Measurements from ENCODE around the gene KAZN.

Gene KAZN

DNA sequence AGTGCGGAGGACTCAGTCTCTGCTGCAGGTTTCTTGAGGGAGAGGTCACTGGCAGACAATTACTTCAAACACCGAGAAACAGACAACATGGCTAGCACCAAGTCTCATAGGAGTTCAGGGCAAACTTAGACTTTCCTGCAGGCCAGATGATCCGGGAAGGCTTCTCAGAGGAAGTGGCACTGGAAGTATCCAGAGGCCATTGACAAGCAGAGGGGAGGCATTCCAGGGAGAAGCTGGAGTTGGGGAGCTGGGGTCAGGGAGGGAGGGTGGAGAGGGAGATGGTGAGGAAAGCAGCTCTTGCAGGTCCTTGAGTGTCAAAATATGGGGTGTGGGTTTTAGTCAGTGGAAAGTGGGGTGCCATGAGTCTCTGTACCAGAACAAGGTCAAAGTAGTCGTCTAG lies 147.9 kb downstream of the KAZN start:
- no peak for DNase-seq

- DNase-seq: no peak
Measured at GRCh38 chr1:14748151-14748550, 149.7 kb downstream of the KAZN start.

DNA sequence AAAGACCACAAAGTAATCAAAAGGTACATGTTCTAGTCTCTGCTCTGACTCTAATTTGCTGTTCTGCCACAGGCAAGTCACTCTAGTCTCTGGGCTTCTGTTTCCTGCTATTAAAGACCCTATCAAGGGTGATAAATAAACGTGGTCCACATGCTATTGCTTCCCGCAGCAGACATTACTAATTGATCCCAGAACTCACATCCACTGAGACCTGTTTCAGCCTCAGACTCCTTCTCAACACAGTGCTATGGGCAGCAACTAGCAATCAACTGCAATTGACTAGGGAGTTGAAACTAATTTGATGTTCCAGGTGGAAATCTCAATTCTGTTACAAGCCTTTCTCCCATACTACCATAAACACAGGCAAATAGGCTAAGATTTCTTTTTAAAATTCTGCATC lies 150.5 kb downstream of the KAZN start:
- DNase-seq: no peak

- no peak for DNase-seq
Measured at GRCh38 chr1:14750490-14750889, 152.0 kb downstream of the KAZN start.

DNA sequence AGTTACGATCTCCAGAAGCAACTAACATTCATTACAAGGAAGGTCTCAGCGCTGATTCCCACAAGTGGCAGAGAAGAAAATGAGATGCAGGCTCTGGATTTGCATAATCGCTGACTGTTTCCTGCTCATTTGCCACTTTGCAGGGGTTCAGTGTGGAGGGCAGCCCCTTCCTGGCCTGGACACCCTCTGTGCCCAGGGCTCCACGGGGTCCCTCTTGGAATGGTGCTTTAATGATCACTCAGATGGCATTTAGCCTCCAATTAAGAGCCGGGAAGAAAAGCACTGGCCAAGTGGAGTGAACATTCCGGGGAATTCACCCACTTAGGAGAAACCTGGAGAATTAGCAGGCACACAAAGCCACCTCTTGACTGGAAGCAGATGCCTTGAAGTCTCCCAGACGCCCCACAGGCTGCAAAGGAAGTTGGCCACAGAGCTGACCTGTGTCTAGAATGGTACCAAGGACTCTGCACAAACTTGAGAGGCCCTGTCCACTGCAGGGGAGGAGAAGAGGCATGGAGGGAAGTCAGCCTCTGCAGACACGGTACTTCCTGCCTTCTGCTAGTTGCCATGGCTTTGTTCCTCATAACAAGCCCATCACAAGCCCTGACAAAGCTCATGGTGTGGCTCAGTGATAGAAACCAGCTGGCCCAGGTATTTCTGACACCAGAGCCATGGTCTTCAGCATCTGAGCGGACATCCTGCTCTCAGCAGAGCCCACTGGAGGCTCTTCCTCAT lies 157.2 kb downstream of the KAZN start:
- DNase-seq: no peak

GRCh38 chr1:14756589-14757285 lies 158.3 kb downstream of the KAZN start:
- DNase-seq: no peak

GRCh38 chr1:14757286-14757625 lies 158.8 kb downstream of the KAZN start:
- no peak for DNase-seq

DNA sequence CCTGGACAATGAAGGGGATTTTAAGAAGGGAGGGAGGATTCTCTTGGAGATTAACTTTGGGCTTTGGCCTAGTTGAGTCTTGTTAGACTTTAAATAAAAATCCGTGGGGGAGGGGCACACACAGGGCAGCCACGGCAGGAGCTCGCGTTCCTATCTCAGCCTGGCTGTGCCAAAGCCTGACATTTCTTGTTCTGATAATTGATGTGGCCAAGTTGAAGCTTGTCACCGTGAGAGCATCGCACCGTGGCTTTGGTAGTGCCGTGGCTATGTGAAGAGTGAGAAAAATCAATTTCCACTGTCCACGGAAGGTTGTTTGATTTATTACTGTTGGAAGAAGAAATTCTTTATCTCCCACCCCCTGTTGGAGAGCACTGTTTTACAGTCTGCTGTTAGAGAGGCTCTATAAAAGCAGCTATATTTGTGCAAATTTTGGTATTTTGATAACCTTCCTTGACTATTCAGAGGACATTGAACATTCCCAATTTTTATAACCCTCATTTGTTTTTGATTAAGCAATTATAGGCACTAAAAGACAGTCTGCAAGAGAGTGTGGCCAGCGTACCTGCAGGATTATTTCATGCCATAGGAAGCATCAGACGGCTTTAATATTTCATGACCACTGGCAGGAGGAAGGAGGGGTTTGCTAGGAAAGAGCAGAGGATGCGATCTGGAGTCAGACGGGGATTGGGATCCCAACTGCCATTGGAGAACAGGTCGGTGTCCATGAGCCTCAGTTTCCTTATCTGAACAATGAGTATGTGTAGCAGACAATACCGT lies 160.7 kb downstream of the KAZN start:
- DNase-seq: no peak

DNA sequence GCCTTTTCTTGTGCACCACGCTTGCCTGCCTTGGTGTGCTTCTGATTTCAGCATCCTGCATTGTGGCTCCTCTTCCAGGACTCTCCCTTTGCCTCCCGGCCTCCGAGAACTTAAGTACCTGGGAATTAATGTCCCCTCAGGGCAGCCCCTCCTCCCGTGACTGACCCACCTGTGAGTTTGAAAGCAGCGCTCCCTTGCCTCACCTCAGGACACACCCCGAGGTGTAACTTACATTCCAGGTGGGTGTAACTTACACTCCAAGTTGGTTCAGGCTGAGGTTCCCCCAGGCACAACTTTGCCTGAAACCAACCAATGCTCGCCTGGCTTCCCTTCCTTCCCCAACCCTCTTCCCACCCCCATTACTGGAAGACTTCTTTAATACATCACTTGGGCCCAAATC lies 161.4 kb downstream of the KAZN start:
- no peak for DNase-seq

GRCh38 chr1:14760780-14761179 lies 162.3 kb downstream of the KAZN start:
- no peak for DNase-seq

DNA sequence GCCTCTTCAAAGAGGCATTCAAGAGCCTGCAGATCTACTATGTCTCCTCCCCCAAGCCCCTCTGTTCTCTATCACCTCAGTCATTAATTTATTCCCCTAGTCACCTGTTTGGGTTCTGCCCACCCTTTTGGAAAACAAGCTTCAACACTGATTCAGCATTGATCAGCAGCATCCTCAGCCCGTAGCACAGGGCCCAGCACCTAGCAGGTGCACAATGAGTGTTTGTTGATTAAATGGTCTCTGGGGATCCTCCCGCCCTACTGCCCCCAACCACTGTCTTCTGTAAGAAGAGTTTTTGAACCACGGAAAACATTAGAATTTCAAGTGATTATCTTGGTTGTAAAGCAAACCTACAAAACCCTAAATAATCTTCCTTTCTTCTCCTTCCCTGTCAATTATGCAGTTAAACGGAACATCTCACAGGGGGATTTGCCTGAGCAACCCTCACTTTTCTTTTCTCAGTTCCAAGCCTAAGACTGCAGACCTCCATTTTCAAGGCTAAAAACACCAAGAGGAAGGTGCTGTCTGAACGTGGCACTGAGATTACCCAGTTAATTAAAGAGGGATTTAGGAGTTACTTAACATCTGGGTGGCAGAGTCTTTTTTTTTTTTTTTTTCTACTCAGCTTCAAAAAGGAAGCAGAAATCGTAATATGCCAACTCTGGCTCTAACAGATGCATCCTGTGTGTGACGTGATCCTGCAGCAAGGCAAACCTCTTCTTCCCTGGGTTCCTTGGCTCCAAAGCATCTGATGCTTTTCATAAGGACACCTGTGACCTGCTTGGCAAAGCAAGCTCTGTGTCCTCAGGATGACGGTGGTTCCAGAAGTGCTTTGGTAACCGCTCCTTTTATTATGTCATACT lies 163.0 kb downstream of the KAZN start:
- no peak for DNase-seq

GRCh38 chr1:14763977-14764376 lies 165.5 kb downstream of the KAZN start:
- no peak for DNase-seq

DNA sequence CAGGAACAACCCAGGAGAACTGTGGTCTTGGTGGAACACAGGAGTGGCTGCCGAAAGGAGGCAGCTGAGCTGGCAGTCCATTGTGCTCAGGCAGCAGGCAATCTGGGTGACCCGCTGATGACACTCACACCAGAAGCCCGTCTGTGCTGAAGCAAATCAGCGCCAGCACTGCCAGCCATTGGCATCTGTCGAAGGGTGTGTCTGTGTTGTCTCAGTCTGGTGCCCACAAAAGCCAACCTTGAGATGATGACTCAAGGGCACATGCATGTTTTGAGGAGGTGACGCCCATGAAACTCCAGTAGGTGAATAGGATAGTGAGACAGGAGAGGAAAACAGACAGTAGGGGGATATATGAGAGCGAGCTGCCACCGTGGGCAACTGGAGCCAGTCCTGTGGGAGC lies 167.3 kb downstream of the KAZN start:
- no peak for DNase-seq

GRCh38 chr1:14767075-14767474 lies 168.6 kb downstream of the KAZN start:
- DNase-seq: no peak

DNA sequence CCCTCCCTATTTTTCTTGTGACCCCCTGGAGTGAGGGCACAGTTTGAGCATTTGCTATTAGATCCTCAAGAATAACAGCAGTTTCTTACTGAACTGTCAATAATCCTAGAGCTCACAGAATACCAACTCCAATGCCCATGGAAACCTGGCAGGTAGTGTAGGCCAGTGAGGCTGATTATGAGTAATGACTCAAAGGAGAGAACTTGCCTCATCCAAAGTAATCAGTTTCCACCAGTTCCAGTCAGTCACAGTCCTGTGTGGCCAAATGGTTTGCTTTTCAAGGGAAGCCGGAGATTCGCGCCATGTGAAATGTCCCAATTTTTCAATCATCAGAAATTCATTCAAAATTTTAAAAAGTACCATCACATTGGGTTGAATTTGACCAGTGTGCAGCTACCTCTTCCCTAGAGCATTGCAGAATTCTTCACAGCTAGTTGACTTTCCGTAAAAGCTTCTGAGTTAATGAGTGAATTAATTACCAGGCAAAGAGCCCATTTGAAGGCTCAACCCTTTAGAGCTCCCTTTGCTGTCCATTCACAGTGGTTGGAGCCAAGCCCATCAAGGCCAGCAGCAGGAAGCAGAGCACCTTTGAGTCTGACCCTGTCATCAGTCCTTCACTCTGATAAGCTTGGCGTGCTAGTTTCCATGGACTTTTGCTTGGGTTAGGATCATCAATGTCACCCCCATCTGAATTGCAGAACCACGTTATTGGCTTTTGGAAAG lies 170.3 kb downstream of the KAZN start:
- DNase-seq: no peak

DNA sequence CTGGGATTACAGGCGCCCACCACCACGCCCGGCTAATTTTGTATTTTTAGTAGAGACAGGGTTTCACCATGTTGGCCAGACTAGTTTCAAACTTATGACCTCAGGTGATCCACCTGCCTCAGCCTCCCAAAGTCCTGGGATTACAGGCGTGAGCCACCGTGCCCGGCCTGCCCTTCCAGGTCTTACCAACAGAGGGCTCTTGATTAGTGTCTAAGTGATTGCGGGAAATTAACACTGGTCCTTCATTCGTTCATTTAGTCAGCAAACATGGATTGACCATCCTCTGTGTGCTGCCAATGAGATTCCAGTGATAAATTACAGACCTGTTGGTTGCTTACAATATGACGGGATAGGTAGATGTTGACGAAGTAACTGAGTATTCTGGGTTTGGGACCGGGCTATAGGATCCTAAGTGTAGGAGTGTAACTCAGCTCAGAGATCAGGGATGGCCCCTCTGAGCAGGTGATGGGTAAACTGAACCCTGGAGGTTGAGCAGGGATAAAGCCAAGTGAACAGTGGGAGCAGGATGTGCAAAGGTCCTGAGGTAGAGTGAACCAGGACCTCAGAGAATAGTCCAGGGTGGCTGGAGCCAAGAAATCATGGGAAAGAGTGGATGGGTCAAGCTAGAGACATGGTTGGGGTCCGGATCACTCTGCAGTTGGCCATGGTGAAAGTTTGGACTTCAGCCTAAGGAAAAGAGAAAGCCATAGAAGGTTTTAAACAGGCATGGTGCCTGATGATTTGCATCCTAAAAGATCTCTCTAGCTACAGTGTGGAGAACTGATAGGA lies 171.2 kb downstream of the KAZN start:
- no peak for DNase-seq

DNA sequence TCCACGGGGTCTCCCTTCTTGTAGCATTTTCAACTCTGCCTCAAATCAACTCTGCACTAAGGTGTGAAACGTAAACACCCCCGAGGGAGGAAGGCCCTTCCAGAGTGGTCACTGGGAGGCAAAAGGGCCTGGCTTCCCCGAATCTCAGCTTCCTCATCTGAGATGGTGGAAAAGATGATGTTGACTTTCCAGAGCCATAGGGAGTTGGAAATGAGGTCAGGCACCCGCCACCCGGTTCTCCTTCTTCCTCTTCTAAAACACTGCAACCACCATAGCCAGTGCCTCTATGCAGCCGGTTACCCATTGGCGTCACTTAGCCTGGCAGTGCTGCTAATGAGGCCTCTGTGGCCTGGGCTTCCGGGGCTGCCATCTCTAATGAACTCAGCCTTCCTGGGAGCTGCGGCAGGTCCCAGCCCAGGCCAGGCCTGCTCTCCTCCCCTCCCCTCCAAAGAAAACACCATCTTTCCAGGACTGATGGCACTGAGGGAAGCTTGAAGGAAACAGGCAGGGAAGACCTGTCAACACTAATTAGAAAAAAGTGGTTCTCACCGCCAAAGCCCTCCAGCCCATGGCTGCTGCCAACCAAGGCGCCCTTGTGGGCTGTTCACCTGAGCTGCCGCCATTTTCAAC lies 175.0 kb downstream of the KAZN start:
- no peak for DNase-seq

DNA sequence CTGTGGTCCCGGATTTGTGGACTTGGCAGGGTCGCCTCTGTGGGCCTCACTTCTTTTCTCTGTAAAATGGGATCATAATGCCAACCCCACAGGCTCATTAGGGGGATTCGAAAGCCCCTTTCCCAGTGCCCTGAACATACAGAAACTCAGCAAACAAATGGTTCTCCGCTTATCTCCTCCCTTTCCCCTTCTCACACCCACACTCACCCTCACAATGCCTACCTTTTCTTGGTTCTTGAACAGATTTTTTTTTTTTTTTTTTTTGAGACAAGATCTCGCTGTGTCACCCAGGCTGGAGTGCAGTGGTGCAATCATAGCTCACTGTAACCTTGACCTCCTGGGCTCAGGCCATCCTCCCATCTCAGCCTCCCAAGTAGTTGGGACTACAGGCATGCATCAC lies 175.7 kb downstream of the KAZN start:
- no peak for DNase-seq

DNA sequence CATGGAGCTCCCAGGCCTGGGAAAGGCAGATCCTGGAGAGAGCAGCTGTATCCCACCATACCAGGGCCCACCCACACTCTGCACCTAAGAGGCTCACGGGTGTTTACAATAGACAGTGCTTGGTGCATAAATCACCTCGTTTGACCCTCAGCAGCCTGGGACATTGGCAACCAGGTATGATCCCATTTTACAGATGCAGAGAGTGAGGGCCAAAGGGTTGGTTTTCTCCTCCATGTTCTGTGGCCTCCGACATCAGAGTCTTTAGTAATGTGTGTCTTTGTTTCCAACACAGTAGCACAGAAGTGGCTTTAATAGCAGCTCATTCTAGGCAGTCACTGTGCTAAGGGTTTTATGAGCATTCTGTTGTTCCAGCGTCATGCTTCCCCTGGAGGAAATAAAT lies 176.5 kb downstream of the KAZN start:
- no peak for DNase-seq

- no peak for DNase-seq
Measured at GRCh38 chr1:14775434-14775833, 176.9 kb downstream of the KAZN start.

Data from stimulated activated naive CD4-positive, alpha-beta T cell (primary cell).